PC-9 (cell line): ENCODE measurements around the gene HMGCL.
"Not testable (repeated sequence)": the region's sequence is repeated elsewhere in the genome, so short reads cannot be mapped to it uniquely, and the experiment has no call there.

ENCODE experiments used
- CTCF ChIP-seq: fragments of 200-600 bp; sonication (generic); conservative IDR thresholded peaks from 2 replicates; pipeline ENCODE4 v1.6.1; 2017; ENCODE audit warnings: mixed run types, antibody characterized with exemption, mild to moderate bottlenecking, moderate library complexity
- EZH2 ChIP-seq: fragments of 200-600 bp; sonication (generic); IDR thresholded peaks from 2 replicates; pipeline ENCODE4 v1.8.0; 2017; ENCODE audit warnings: antibody characterized with exemption, low read depth

- not testable (repeated sequence) for TF ChIP-seq CTCF, EZH2
Observed at GRCh38 chr1:23853124-23853523, 27.9 kb upstream of the HMGCL start.
